ENCODE results near the gene XAF1.

Gene XAF1

DNA sequence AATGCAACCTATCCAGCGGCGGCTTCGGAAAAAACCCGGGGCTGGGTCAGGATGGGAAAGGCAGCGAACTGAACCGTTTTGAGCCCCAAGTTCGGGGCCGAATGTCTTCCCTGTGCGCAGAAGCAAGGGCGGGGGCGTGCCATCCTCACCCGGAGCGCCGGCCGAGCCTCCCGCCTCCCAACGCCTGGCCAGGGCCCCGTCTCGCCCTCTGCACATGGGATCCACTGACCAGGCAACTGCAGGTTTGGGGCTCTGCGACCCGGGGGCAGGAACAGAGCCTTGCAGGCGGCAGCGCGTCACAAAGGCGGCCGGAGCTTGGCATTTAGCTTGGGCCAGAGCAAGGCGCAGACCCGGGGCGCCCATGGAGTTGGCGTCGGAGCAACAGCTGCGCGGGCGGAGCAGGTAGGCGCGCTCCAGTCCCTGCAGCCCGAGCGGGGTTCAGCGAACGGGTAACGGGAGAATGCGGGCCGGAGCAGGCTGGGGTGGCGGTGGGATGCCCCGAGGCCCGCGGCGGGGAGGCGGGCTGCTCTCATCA lies 20.1 kb downstream of the XAF1 start, which contains the start of gene FBXO39:
Gene FBXO39 (plus strand): TSS at position 345 of the 535 bp plus-strand sequence. CDS start 3,654 bp downstream, outside the sequence.
- Histone ChIP-seq H4K20me1 (ENCODE audit: insufficient read depth, low read length) (no peaks in the 10 kb centered on the region), H3K27ac (ENCODE audit: low read depth, low read length, poor library complexity, severe bottlenecking) (no peak within 1 kb of the TSS), H3K79me2 (ENCODE audit: insufficient read depth, low read length) (no peaks in the 10 kb centered on the region), H3K9ac (ENCODE audit: low read length) (no peak within 1 kb of the TSS), H3K27me3 (ENCODE audit: insufficient read depth, low read length) (no peaks in the 10 kb centered on the region), H3K4me2 (ENCODE audit: low read length) (no peak within 1 kb of the TSS), H2AFZ (ENCODE audit: low read length) (no peak within 1 kb of the TSS), H3K9me2 (ENCODE audit: low read depth, low read length) (no peaks in the 10 kb centered on the region), H3K9me3 (ENCODE audit: low read length) (no peaks in the 10 kb centered on the region), H3K4me1 (ENCODE audit: insufficient read depth, low read length, severe bottlenecking) (no peaks in the 10 kb centered on the region), H3K4me3 (ENCODE audit: low read depth, low read length, poor library complexity, severe bottlenecking) (no peak within 1 kb of the TSS), H3F3A (ENCODE audit: insufficient read depth, low read length) (no peaks in the 10 kb centered on the region), H3K36me3 (ENCODE audit: insufficient read depth, low read length) (no peaks in the 10 kb centered on the region)
- TF ChIP-seq EZH2 (IDR thresholded peaks at IDR 0.05; ENCODE audit: borderline replicate concordance, low read length): no peak
- TF ChIP-seq, protein P1, sequence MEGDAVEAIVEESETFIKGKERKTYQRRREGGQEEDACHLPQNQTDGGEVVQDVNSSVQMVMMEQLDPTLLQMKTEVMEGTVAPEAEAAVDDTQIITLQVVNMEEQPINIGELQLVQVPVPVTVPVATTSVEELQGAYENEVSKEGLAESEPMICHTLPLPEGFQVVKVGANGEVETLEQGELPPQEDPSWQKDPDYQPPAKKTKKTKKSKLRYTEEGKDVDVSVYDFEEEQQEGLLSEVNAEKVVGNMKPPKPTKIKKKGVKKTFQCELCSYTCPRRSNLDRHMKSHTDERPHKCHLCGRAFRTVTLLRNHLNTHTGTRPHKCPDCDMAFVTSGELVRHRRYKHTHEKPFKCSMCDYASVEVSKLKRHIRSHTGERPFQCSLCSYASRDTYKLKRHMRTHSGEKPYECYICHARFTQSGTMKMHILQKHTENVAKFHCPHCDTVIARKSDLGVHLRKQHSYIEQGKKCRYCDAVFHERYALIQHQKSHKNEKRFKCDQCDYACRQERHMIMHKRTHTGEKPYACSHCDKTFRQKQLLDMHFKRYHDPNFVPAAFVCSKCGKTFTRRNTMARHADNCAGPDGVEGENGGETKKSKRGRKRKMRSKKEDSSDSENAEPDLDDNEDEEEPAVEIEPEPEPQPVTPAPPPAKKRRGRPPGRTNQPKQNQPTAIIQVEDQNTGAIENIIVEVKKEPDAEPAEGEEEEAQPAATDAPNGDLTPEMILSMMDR (IDR thresholded peaks at IDR 0.05; ENCODE audit: low read length): no peak

DNA sequence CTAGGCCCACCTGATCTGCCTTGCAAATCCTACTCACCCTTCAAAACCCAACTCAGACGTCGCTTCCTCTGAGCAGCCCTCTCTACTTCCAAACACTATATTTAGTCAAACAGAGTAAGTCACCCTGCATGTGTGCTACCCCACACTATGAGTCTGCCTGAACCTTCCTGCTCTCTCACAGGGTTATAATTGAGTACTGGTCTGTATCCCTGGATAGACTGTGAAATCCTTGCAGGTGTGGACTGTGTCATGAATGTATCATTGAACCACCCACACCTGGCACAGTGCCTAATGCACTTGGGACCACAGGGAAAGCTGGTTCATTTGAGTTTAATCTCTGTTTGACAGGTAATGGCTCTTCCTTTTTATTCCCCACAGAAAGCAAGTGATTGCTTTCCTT lies 23.6 kb downstream of the XAF1 start:
- Histone ChIP-seq H3F3A (ENCODE audit: insufficient read depth, low read length) (no peaks in the 10 kb centered on the region), H4K20me1 (ENCODE audit: insufficient read depth, low read length) (no peaks in the 10 kb centered on the region), H2AFZ (ENCODE audit: low read length) (no peak overlapping the region), H3K27me3 (ENCODE audit: insufficient read depth, low read length) (no peaks in the 10 kb centered on the region), H3K9me2 (ENCODE audit: low read depth, low read length) (no peaks in the 10 kb centered on the region), H3K4me2 (ENCODE audit: low read length) (no peak overlapping the region), H3K79me2 (ENCODE audit: insufficient read depth, low read length) (no peaks in the 10 kb centered on the region), H3K9me3 (ENCODE audit: low read length) (no peaks in the 10 kb centered on the region), H3K4me1 (ENCODE audit: insufficient read depth, low read length, severe bottlenecking) (no peaks in the 10 kb centered on the region), H3K36me3 (ENCODE audit: insufficient read depth, low read length) (no peaks in the 10 kb centered on the region), H3K27ac (ENCODE audit: low read depth, low read length, poor library complexity, severe bottlenecking) (no peak overlapping the region), H3K4me3 (ENCODE audit: low read depth, low read length, poor library complexity, severe bottlenecking) (no peak overlapping the region), H3K9ac (ENCODE audit: low read length) (no peak overlapping the region)
- no peak for TF ChIP-seq EZH2 (IDR thresholded peaks at IDR 0.05; ENCODE audit: borderline replicate concordance, low read length)
- TF ChIP-seq, protein P1 (IDR thresholded peaks at IDR 0.05; ENCODE audit: low read length): no peak

DNA sequence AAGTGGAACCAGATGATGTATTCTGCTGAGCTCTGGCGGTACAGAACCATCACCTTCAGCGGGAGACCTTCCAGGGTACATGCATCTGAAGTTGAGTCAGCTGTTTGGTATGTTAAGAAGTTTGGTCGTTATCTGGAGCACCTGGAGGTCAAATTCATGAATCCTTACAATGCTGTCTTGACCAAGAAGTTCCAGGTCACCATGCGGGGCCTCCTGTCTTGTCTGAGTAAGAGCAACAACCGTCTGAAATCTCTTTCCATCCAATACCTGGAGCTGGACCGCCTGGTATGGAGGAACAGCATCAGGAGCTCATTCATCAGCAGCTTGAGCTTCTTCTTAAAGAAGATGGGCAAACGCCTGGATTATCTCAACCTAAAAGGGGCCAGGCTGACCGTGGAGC lies 24.2 kb downstream of the XAF1 start:
- no peaks in the 10 kb centered on the region for H3K9me3 ChIP-seq (ENCODE audit: low read length)
- H3K9ac ChIP-seq (ENCODE audit: low read length): no peak overlapping the region
- no peaks in the 10 kb centered on the region for H3F3A ChIP-seq (ENCODE audit: insufficient read depth, low read length)
- TF ChIP-seq EZH2 (IDR thresholded peaks at IDR 0.05; ENCODE audit: borderline replicate concordance, low read length): no peak
- TF ChIP-seq, protein P1 (IDR thresholded peaks at IDR 0.05; ENCODE audit: low read length): no peak
- H3K79me2 ChIP-seq (ENCODE audit: insufficient read depth, low read length): no peaks in the 10 kb centered on the region
- no peaks in the 10 kb centered on the region for H4K20me1 ChIP-seq (ENCODE audit: insufficient read depth, low read length)
- H2AFZ ChIP-seq (ENCODE audit: low read length): no peak overlapping the region
- no peak overlapping the region for H3K4me2 ChIP-seq (ENCODE audit: low read length)
- no peaks in the 10 kb centered on the region for H3K9me2 ChIP-seq (ENCODE audit: low read depth, low read length)
- H3K27me3 ChIP-seq (ENCODE audit: insufficient read depth, low read length): no peaks in the 10 kb centered on the region
- H3K4me1 ChIP-seq (ENCODE audit: insufficient read depth, low read length, severe bottlenecking): no peaks in the 10 kb centered on the region
- H3K27ac ChIP-seq (ENCODE audit: low read depth, low read length, poor library complexity, severe bottlenecking): no peak overlapping the region
- no peaks in the 10 kb centered on the region for H3K36me3 ChIP-seq (ENCODE audit: insufficient read depth, low read length)
- no peak overlapping the region for H3K4me3 ChIP-seq (ENCODE audit: low read depth, low read length, poor library complexity, severe bottlenecking)

All from OCI-LY1 (cell line).